GM23338 (cell line): ENCODE data around the gene TMEM62. TPM values are rescaled to one million over a fixed set of nuclear protein-coding genes. Genes with fewer than 3 reads are reported as not detected.

Source experiments
- ATAC-seq: fragments of 200-7000 bp; cut with Tn5 transposase; 3 replicates; pipeline ENCODE4 v1.9.1; 2020
- DNase-seq: peaks from one replicate; pipeline ENCODE4 v3.0.0-alpha.2; 2015; ENCODE audit warnings: low spot score
- H2AFZ ChIP-seq: fragments of 200-600 bp; sonication (generic); 2 replicates; pipeline ENCODE4 v1.8.0; 2016; ENCODE audit warnings: antibody characterized with exemption, mild to moderate bottlenecking, moderate library complexity
- H3F3A ChIP-seq: fragments of 200-600 bp; sonication (generic); replicated peaks from 2 replicates; pipeline ENCODE4 v1.8.0; 2017; ENCODE audit warnings: antibody characterized with exemption, mixed run types, low read depth
- H3K27ac ChIP-seq: fragments of 200-600 bp; sonication (generic); 2 replicates; pipeline ENCODE4 v1.6.1; 2016; ENCODE audit warnings: low read depth
- H3K27me3 ChIP-seq: fragments of 200-600 bp; sonication (generic); 2 replicates; pipeline ENCODE4 v1.8.0; 2016; ENCODE audit warnings: mild to moderate bottlenecking, mixed run types, moderate library complexity; ENCODE audit not compliant: insufficient read depth
- H3K36me3 ChIP-seq: fragments of 200-600 bp; sonication (generic); 2 replicates; pipeline ENCODE4 v1.8.0; 2016; ENCODE audit warnings: mild to moderate bottlenecking; ENCODE audit not compliant: insufficient read depth
- H3K4me1 ChIP-seq: fragments of 200-600 bp; sonication (generic); 2 replicates; pipeline ENCODE4 v1.8.0; 2016; ENCODE audit warnings: mild to moderate bottlenecking, moderate library complexity; ENCODE audit not compliant: insufficient read depth
- H3K4me2 ChIP-seq: fragments of 200-600 bp; sonication (generic); 2 replicates; pipeline ENCODE4 v1.7.1; 2017; ENCODE audit warnings: mixed run types
- H3K4me3 ChIP-seq: fragments of 200-600 bp; sonication (generic); 2 replicates; pipeline ENCODE4 v1.6.1; 2016; ENCODE audit warnings: mixed run types
- H3K79me2 ChIP-seq: fragments of 200-600 bp; sonication (generic); replicated peaks from 2 replicates; pipeline ENCODE4 v1.8.0; 2017; ENCODE audit warnings: mild to moderate bottlenecking; ENCODE audit not compliant: insufficient read depth
- H3K9me2 ChIP-seq: fragments of 200-600 bp; sonication (generic); 2 replicates; pipeline ENCODE4 v1.8.0; 2017; ENCODE audit not compliant: insufficient read depth
- H4K20me1 ChIP-seq: fragments of 200-600 bp; sonication (generic); replicated peaks from 2 replicates; pipeline ENCODE4 v1.8.0; 2017; ENCODE audit warnings: mild to moderate bottlenecking; ENCODE audit not compliant: insufficient read depth
- H3K27ac Mint-ChIP-seq: 2 replicates; pipeline ENCODE4 v1.8.0; 2020; ENCODE audit warnings: inconsistent platforms, mild to moderate bottlenecking, moderate library complexity, mixed read lengths
- H3K27me3 Mint-ChIP-seq: 3 replicates; pipeline ENCODE4 v1.8.0; 2022; ENCODE audit warnings: low read depth, mild to moderate bottlenecking, moderate library complexity, mixed read lengths, inconsistent platforms; ENCODE audit not compliant: insufficient read depth, poor library complexity
- H3K36me3 Mint-ChIP-seq: 3 replicates; pipeline ENCODE4 v1.8.0; 2021; ENCODE audit warnings: low read depth, mild to moderate bottlenecking, inconsistent platforms, moderate library complexity, mixed read lengths
- H3K4me1 Mint-ChIP-seq: 3 replicates; pipeline ENCODE4 v1.8.0; 2020; ENCODE audit warnings: mild to moderate bottlenecking, inconsistent platforms, mixed read lengths
- H3K4me3 Mint-ChIP-seq: 3 replicates; pipeline ENCODE4 v1.8.0; 2021; ENCODE audit warnings: moderate library complexity, mild to moderate bottlenecking, inconsistent platforms, mixed read lengths
- H3K9me3 Mint-ChIP-seq: 3 replicates; pipeline ENCODE4 v1.8.0; 2020; ENCODE audit warnings: moderate library complexity, mild to moderate bottlenecking, inconsistent platforms, mixed read lengths
- CREB1 ChIP-seq: fragments of 250-450 bp; sonication (Bioruptor Pico); IDR thresholded peaks from 2 replicates; pipeline ENCODE4 v1.5.0; 2020; ENCODE audit warnings: low read depth, mild to moderate bottlenecking, moderate library complexity
- ETS1 ChIP-seq: IDR thresholded peaks from 2 replicates; pipeline ENCODE4 v1.6.1; 2016; ENCODE audit warnings: antibody characterized with exemption
- EZH2 ChIP-seq: fragments of 200-600 bp; sonication (generic); IDR thresholded peaks from one replicate; pipeline ENCODE4 v1.8.0; 2017; ENCODE audit warnings: antibody characterized with exemption, mild to moderate bottlenecking, low read depth; ENCODE audit not compliant: unreplicated experiment
- EZH2phosphoT487 ChIP-seq: fragments of 200-600 bp; sonication (generic); IDR thresholded peaks from one replicate; pipeline ENCODE4 v1.8.1; 2018; ENCODE audit warnings: antibody characterized with exemption; ENCODE audit not compliant: unreplicated experiment
- JUNB ChIP-seq: IDR thresholded peaks from one replicate; pipeline ENCODE4 v1.6.1; 2016; ENCODE audit warnings: antibody characterized with exemption; ENCODE audit not compliant: unreplicated experiment
- NANOG ChIP-seq: IDR thresholded peaks from 2 replicates; pipeline ENCODE4 v1.6.1; 2016; ENCODE audit warnings: antibody characterized with exemption, borderline replicate concordance
- POLR2AphosphoS5 ChIP-seq: IDR thresholded peaks from 2 replicates; pipeline ENCODE4 v1.6.1; 2016; ENCODE audit warnings: antibody characterized with exemption, low read depth
- REST ChIP-seq: IDR thresholded peaks from one replicate; pipeline ENCODE4 v1.6.1; 2018; ENCODE audit warnings: antibody characterized with exemption; ENCODE audit not compliant: unreplicated experiment
- STAT1 ChIP-seq: IDR thresholded peaks from one replicate; pipeline ENCODE4 v1.6.1; 2016; ENCODE audit warnings: antibody characterized with exemption; ENCODE audit not compliant: unreplicated experiment
- ZNF114 ChIP-seq: fragments of 250-450 bp; sonication (Bioruptor Pico); IDR thresholded peaks from 2 replicates; pipeline ENCODE4 v1.5.0; 2020; ENCODE audit warnings: mild to moderate bottlenecking, moderate library complexity
- ZNF331 ChIP-seq: fragments of 250-450 bp; sonication (Bioruptor Pico); IDR thresholded peaks from 2 replicates; pipeline ENCODE4 v1.5.0; 2020; ENCODE audit warnings: low read depth, mild to moderate bottlenecking, moderate library complexity
- ZNF462 ChIP-seq: fragments of 250-450 bp; sonication (Bioruptor Pico); IDR thresholded peaks from 2 replicates; pipeline ENCODE4 v1.5.0; 2020; ENCODE audit warnings: mild to moderate bottlenecking, moderate library complexity
- polyA plus RNA-seq: library from polyadenylated mRNA; unstranded; fragments of >200 nt; fragmentation: Nextera tagmentation; extraction: Ambion mirVana; gene quantifications from 2 replicates; pipeline ENCODE4 v1.2.1, GENCODE V29; 2016
- total RNA-seq: library from RNA; depleted of rRNA; stranded (reverse); fragments of >200 nt; shearing (Covaris generic); gene quantifications from 2 replicates; pipeline ENCODE4 v1.2.3, GENCODE V29; 2014
- TF ChIP-seq, protein P1 (sequence below), 2 experiments: fragments of 200-600 bp in 1 of 2; sonication (generic) in 1 of 2; conservative IDR thresholded peaks; 2 replicates each; pipeline versions ENCODE4 v1.5.1 to v1.6.1; 2016 to 2017; ENCODE audit warnings: antibody characterized with exemption in 2 of 2, low read depth in 2 of 2, mild to moderate bottlenecking in 2 of 2, moderate library complexity in 1 of 2

The TMEM62 gene
- total and polyA plus RNA-seq, 2 experiments from 2014 or later: 3.4 to 14.3 TPM

DNA sequence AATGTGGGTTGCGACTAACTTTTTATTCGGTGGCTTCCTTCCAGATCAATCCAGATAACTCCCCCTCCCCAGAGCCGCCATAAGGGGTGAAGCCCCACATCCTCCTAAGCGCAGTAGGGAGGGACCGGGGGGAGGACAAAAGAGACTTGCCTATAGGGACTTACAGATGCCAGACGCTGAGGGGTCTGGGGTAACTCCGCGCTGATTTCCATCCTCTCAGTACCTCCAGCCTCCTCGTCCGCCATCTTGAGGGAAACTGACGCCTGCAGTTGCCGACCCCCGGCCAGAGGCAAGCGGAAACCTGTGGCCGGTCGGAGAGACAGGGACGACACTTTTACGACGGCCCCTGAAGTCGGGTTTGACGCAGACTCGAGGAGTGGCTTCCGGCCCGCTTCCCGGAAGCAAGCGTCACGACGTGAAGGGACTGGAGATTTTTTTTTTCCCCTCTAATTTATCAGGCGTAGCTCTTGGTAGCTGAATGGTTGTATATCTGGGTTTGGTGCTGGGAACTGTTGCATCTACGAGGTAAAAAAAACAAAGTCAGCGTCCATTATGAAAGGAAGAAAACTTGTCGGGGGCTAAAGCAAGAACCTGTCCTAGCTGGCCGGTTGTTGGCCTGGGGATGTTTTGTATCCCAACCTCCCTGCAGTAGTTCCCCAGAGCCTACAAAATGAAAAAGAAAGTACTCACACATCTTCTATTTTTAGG lies 27.5 kb upstream of the TMEM62 start, which contains the start of gene UBR1:
UBR1 (minus strand) TSS at position 261 of the 708 bp plus-strand sequence; CDS start at position 245, 16 bp downstream.
- Mint-ChIP-seq H3K36me3 (peaks cover 13% of the 10 kb centered on the region; the same call in 2 of the 3 replicates), H3K4me1 (peaks cover 4% of the 10 kb centered on the region; the same call in 1 of the 3 replicates), H3K4me3 (peak within 1 kb of the TSS; percentile 95), H3K27ac (peak within 1 kb of the TSS; percentile 95), H3K9me3 (no peaks in the 10 kb centered on the region), H3K27me3 (peaks cover 6% of the 10 kb centered on the region)
- no peaks in the 10 kb centered on the region; the same call in 1 of the 2 replicates for H4K20me1 ChIP-seq
- no peaks in the 10 kb centered on the region for H3K9me2 ChIP-seq
- peak within 1 kb of the TSS; percentile 90 for H3K4me2 ChIP-seq
- peaks cover 47% of the 10 kb centered on the region for H3K79me2 ChIP-seq
- H3K4me1 ChIP-seq: peaks cover 5% of the 10 kb centered on the region
- no peaks in the 10 kb centered on the region for H3K36me3 ChIP-seq
- ATAC-seq (peak; percentile 97), DNase-seq (peak; percentile 97)
- H3K27me3 ChIP-seq: no peaks in the 10 kb centered on the region
- H3K4me3 ChIP-seq: peak within 1 kb of the TSS; percentile 89
- H3F3A ChIP-seq: no peaks in the 10 kb centered on the region
- H2AFZ ChIP-seq: peak within 1 kb of the TSS; percentile 84
- TF ChIP-seq ZNF331 (CRISPR knock-in tag): no peak
- no peak for TF ChIP-seq ZNF462 (CRISPR knock-in tag)
- peak; percentile 83 for TF ChIP-seq ETS1
- no peak for TF ChIP-seq STAT1
- TF ChIP-seq CREB1 (CRISPR knock-in tag): peak; percentile 79
- TF ChIP-seq NANOG: no peak
- TF ChIP-seq ZNF114 (CRISPR knock-in tag): no peak
- TF ChIP-seq EZH2: no peak
- peak; percentile 87 for TF ChIP-seq JUNB
- no peak for TF ChIP-seq EZH2phosphoT487
- TF ChIP-seq POLR2AphosphoS5: peak; percentile 84
- TF ChIP-seq REST: no peak
- TF ChIP-seq, protein P1, sequence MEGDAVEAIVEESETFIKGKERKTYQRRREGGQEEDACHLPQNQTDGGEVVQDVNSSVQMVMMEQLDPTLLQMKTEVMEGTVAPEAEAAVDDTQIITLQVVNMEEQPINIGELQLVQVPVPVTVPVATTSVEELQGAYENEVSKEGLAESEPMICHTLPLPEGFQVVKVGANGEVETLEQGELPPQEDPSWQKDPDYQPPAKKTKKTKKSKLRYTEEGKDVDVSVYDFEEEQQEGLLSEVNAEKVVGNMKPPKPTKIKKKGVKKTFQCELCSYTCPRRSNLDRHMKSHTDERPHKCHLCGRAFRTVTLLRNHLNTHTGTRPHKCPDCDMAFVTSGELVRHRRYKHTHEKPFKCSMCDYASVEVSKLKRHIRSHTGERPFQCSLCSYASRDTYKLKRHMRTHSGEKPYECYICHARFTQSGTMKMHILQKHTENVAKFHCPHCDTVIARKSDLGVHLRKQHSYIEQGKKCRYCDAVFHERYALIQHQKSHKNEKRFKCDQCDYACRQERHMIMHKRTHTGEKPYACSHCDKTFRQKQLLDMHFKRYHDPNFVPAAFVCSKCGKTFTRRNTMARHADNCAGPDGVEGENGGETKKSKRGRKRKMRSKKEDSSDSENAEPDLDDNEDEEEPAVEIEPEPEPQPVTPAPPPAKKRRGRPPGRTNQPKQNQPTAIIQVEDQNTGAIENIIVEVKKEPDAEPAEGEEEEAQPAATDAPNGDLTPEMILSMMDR (conservative IDR thresholded peaks at IDR 0.05; ENCODE audit: low read depth in 2 of 2): no peak
- H3K27ac ChIP-seq: peak within 1 kb of the TSS; percentile 33; the same call in 1 of the 2 replicates
